Measurements from ENCODE around the gene KCNQ1.

GRCh38 chr11:2538951-2539350 is 94.1 kb downstream of the KCNQ1 start:
- TF ChIP-seq, protein P1, sequence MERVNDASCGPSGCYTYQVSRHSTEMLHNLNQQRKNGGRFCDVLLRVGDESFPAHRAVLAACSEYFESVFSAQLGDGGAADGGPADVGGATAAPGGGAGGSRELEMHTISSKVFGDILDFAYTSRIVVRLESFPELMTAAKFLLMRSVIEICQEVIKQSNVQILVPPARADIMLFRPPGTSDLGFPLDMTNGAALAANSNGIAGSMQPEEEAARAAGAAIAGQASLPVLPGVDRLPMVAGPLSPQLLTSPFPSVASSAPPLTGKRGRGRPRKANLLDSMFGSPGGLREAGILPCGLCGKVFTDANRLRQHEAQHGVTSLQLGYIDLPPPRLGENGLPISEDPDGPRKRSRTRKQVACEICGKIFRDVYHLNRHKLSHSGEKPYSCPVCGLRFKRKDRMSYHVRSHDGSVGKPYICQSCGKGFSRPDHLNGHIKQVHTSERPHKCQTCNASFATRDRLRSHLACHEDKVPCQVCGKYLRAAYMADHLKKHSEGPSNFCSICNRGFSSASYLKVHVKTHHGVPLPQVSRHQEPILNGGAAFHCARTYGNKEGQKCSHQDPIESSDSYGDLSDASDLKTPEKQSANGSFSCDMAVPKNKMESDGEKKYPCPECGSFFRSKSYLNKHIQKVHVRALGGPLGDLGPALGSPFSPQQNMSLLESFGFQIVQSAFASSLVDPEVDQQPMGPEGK (CRISPR knock-in tag; IDR thresholded peaks at IDR 0.05; ENCODE audit: borderline replicate concordance), result no peak
- TF ChIP-seq ARNTL (CRISPR knock-in tag; IDR thresholded peaks at IDR 0.05; ENCODE audit: borderline replicate concordance, low read depth) (no peak), OSR1 (CRISPR knock-in tag; IDR thresholded peaks at IDR 0.05) (no peak), ZFP30 (CRISPR knock-in tag; IDR thresholded peaks at IDR 0.05) (no peak), RARB (CRISPR knock-in tag; IDR thresholded peaks at IDR 0.05) (no peak), ZFP3 (CRISPR knock-in tag; IDR thresholded peaks at IDR 0.05) (no peak), ZNF70 (CRISPR knock-in tag; IDR thresholded peaks at IDR 0.05) (no peak), ZNF8 (CRISPR knock-in tag; IDR thresholded peaks at IDR 0.05) (no peak), TSHZ2 (CRISPR knock-in tag; IDR thresholded peaks at IDR 0.05) (no peak), ISL1 (CRISPR knock-in tag; IDR thresholded peaks at IDR 0.05) (no peak), GLIS3 (CRISPR knock-in tag; IDR thresholded peaks at IDR 0.05) (no peak)
- TF ChIP-seq, protein P2, sequence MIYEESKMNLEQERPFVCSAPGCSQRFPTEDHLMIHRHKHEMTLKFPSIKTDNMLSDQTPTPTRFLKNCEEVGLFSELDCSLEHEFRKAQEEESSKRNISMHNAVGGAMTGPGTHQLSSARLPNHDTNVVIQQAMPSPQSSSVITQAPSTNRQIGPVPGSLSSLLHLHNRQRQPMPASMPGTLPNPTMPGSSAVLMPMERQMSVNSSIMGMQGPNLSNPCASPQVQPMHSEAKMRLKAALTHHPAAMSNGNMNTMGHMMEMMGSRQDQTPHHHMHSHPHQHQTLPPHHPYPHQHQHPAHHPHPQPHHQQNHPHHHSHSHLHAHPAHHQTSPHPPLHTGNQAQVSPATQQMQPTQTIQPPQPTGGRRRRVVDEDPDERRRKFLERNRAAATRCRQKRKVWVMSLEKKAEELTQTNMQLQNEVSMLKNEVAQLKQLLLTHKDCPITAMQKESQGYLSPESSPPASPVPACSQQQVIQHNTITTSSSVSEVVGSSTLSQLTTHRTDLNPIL (CRISPR knock-in tag; IDR thresholded peaks at IDR 0.05; ENCODE audit: low read depth), result no peak
- TF ChIP-seq, protein P3, sequence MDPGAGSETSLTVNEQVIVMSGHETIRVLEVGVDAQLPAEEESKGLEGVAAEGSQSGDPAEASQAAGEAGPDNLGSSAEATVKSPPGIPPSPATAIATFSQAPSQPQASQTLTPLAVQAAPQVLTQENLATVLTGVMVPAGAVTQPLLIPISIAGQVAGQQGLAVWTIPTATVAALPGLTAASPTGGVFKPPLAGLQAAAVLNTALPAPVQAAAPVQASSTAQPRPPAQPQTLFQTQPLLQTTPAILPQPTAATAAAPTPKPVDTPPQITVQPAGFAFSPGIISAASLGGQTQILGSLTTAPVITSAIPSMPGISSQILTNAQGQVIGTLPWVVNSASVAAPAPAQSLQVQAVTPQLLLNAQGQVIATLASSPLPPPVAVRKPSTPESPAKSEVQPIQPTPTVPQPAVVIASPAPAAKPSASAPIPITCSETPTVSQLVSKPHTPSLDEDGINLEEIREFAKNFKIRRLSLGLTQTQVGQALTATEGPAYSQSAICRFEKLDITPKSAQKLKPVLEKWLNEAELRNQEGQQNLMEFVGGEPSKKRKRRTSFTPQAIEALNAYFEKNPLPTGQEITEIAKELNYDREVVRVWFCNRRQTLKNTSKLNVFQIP (CRISPR knock-in tag; IDR thresholded peaks at IDR 0.05; ENCODE audit: borderline replicate concordance, low read depth), result no peak

Measured in SK-N-SH treated with all-trans-retinoic acid at 6 μM for 48 hours (cell line).